ENCODE measurements around the gene SRRM3.

- no peak for TF ChIP-seq POLR2A (IDR thresholded peaks at IDR 0.05; ENCODE audit: low read depth, low read length)
- no peak for TF ChIP-seq POLR2AphosphoS5 (IDR thresholded peaks at IDR 0.05; ENCODE audit: low read depth, low read length)
- no peak for TF ChIP-seq PAX5 (IDR thresholded peaks at IDR 0.05; ENCODE audit: insufficient read depth, low read length, severe bottlenecking)
These were observed 95.3 kb downstream of the SRRM3 start for GRCh38 chr7:76296743-76297740.

All from GM12891 (cell line).